HG03558 (cell line): Measurements from ENCODE around the gene SETD4.
"Not testable (repeated sequence)": the region's sequence is repeated elsewhere in the genome, so short reads cannot be mapped to it uniquely, and the experiment has no call there.

ENCODE experiments used
- ATAC-seq: cut with Tn5 transposase; IDR thresholded peaks from one replicate; pipeline ENCODE4 v1.9.1; 2021; ENCODE audit warnings: moderate number of reproducible peaks; ENCODE audit not compliant: unreplicated experiment; ENCODE audit errors: extremely low read depth

SETD4 gene

GRCh38 chr21:36079671-36080070 is 19.3 kb upstream of the SETD4 start:
- ATAC-seq: no peak

DNA sequence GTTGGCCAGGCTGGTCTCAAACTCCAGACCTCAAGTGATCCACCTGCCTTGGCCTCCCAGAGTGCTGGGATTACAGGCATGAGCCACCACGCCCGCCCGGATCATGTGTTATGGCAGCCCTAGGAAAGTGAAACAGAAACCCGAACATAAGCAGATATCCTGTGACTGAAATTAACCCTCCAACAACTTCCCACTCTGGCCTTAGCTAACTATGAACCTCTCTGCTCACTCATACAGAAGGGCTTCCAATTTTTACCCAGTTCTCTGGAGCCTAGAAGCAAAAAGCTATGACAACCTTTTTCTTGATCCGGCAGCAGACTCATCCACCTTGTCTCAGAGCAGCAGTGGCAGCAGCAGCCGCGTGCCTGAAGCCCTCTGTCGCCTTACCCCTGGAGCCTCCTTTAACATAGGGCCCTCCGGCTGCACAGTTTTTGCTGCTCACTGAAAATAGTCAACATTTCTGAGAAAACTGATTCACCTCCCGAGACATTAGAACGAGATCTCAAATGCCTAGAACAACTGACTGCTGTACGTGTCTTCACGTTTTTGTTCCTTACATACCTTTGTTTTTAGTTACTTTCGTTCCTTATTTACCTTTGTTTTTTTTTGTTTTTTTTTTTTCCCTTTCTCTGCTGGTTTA is 18.8 kb upstream of the SETD4 start:
- ATAC-seq: no peak

DNA sequence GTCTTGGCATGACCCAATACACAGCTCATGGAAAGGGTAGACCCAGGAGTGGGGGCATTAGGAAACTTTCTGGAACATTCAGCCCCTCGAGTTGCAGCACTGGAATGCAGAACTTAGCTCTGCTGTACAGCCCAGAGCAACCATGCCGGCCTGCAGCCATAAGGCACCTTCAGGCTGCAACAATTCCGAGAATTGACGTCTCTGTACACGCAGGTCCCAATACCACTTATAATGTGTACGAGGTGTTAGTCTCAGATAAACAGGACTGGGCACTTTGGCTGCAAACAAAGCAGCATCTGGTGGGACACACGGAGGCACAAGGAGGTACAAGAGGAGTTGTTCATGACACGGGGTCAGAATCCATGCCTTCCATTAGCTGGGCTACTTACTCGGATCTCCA is 17.4 kb upstream of the SETD4 start:
- no peak for ATAC-seq

- no peak for ATAC-seq
These were observed 16.7 kb upstream of the SETD4 start for GRCh38 chr21:36076878-36077655.

- ATAC-seq: no peak
These were observed 15.6 kb upstream of the SETD4 start for GRCh38 chr21:36075953-36076352.

GRCh38 chr21:36075171-36075570 is 14.8 kb upstream of the SETD4 start:
- no peak for ATAC-seq

DNA sequence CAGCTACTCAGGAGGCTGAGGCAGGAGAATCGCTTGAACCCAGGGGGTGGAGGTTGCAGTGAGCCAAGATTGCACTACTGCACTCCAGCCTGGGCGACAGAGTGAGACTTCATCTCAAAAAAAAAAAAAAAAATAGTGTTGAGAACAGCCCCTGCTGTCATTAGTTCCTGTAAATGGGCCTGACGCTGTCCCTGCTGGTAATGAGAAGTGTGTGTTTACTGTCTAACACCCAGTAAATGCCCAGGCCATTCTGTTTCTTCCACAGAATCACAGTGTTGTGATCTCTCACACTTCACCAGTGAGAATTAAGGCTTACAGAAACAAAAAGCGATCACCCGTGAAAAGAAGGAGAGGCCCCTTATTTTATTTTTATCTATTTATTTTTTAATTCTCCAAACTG is 13.6 kb upstream of the SETD4 start:
- ATAC-seq: not testable (repeated sequence)

DNA sequence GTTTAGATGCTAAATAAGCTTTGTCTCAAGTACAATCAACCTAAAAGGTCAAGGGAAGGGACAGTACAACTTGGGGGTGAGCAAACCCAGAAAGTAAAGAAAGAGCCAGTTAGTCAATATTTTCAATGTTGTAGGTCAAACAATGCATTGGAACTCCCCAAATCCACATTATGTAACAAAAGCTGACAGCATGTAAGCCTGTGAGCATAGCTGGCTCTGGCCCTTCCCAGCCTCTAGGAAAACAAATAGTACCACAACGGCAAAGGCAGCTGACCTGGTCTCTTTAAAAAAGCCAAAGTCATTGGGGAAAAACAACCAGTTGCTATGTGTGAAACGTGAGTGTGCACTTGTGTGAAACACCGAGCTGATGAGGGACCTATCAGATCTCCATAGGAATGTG is 12.9 kb upstream of the SETD4 start:
- no peak for ATAC-seq

- ATAC-seq: no peak
These were observed 12.3 kb upstream of the SETD4 start for GRCh38 chr21:36072453-36073162.

DNA sequence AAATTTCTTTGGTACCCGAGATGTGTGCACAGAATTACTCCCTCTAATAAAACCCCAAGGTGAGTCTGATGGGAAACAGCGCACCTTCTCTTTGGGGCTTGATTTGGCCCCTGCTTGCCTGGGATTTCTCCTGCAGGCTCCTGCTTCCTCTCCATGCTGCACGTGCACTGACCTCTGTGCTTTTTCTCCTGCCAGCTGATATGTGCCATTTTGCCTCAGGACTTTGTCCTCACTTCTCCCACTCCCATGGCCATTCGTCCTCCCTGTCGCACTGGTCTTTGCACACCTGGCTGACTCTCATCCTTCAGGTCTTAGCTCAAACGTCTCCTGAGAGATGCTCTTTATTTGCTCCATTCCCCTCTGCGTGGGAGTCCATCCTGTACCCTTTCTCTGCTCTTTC is 10.7 kb upstream of the SETD4 start:
- no peak for ATAC-seq

- ATAC-seq: peak; percentile 82
These were observed 9.6 kb upstream of the SETD4 start, which contains the start of gene CBR1 for GRCh38 chr21:36069713-36070583. CBR1 (plus strand) TSS chr21:36070024; CDS start chr21:36070116, 92 bp downstream.

GRCh38 chr21:36068748-36069398 is 8.5 kb upstream of the SETD4 start:
- no peak for ATAC-seq

GRCh38 chr21:36065497-36066036 is 5.2 kb upstream of the SETD4 start:
- no peak for ATAC-seq

GRCh38 chr21:36064085-36064460 is 3.7 kb upstream of the SETD4 start:
- no peak for ATAC-seq

GRCh38 chr21:36063375-36064084 is 3.2 kb upstream of the SETD4 start:
- ATAC-seq: no peak

DNA sequence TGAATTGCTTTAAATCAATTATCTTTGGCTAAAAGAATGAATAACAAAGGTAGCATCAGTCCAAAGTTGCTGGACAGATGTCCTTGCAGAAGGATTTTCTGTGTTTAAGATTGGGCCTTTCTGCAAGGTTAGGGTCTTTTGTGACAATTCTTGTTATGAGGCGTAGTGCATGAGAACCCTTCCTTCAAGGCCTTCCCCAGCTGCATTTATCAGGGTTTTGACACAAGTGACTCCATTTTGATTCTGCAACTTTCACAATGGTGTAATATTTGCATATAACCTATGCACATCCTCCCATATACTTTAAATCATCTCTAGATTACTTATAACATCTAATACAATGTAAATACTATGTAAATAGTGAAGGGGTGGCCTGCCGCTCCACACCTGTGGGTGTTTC is 1.1 kb upstream of the SETD4 start:
- no peak for ATAC-seq

GRCh38 chr21:36059823-36060158 is 535 bp downstream of the SETD4 start:
- ATAC-seq: peak; percentile 27

DNA sequence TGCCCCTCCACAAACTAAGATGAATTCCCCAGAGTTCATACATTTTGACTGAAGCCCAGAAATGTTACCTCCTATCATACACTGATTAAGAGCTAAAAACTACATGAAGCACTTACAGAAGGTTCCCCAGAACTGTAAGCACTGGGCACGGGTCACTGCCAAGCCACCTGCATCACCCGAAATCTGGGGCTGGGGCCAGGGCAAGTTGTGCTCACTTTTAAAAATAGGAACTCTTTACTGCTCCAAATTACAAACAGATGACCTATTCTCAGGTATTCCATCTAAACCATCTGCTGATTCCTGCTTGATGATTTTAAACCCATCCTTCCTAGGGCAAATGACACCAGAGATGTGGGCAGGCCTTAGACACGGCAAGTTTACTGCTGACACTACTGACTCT is 4.8 kb downstream of the SETD4 start:
- ATAC-seq: no peak

- ATAC-seq: no peak
These were observed 6.6 kb downstream of the SETD4 start for GRCh38 chr21:36053715-36054062.
